DND-41 (cell line): ENCODE data around the gene URB2.

Experiments
- ATAC-seq: fragments of 200-7000 bp; cut with Tn5 transposase; 3 replicates; pipeline ENCODE4 v1.9.1; 2021; ENCODE audit warnings: low read depth; ENCODE audit not compliant: insufficient read depth
- DNase-seq: peaks from one replicate; pipeline ENCODE4 v3.0.0-alpha.2; 2020
- H2AFZ ChIP-seq: 2 replicates; pipeline ENCODE4 v1.6.0; 2012; ENCODE audit warnings: low read depth, low read length
- H3K27ac ChIP-seq: 2 replicates; pipeline ENCODE4 v1.5.1; 2012; ENCODE audit warnings: low read length, inconsistent platforms
- H3K27me3 ChIP-seq: fragments of 200-600 bp; sonication (generic); 2 replicates; pipeline ENCODE4 v1.6.0; 2012; ENCODE audit warnings: low read length, mild to moderate bottlenecking, inconsistent platforms; ENCODE audit not compliant: insufficient read depth, poor library complexity
- H3K36me3 ChIP-seq: 2 replicates; pipeline ENCODE4 v1.5.1; 2012; ENCODE audit warnings: low read length, inconsistent platforms; ENCODE audit not compliant: insufficient read depth
- H3K4me1 ChIP-seq: 2 replicates; pipeline ENCODE4 v1.5.1; 2012; ENCODE audit warnings: mild to moderate bottlenecking, low read length; ENCODE audit not compliant: insufficient read depth
- H3K4me2 ChIP-seq: 2 replicates; pipeline ENCODE4 v1.6.0; 2012; ENCODE audit warnings: mild to moderate bottlenecking, moderate library complexity, low read length, inconsistent platforms; ENCODE audit not compliant: insufficient read depth
- H3K4me3 ChIP-seq, 2 experiments: fragments of 200-600 bp in 1 of 2; shearing (Covaris generic) in 1 of 2; 2 replicates each; pipeline ENCODE4 v1.5.1; 2012 to 2016; ENCODE audit warnings: inconsistent platforms in 2 of 2, low read length in 2 of 2, mild to moderate bottlenecking in 2 of 2, low read depth in 1 of 2, moderate library complexity in 1 of 2
- H3K79me2 ChIP-seq: 2 replicates; pipeline ENCODE4 v1.6.0; 2012; ENCODE audit warnings: low read length, inconsistent platforms; ENCODE audit not compliant: insufficient read depth
- H3K9ac ChIP-seq: 2 replicates; pipeline ENCODE4 v1.6.0; 2012; ENCODE audit warnings: low read depth, mild to moderate bottlenecking, inconsistent platforms, low read length, moderate library complexity
- H3K9me3 ChIP-seq: 2 replicates; pipeline ENCODE4 v1.5.1; 2012; ENCODE audit warnings: low read length, moderate library complexity, mild to moderate bottlenecking, inconsistent platforms; ENCODE audit not compliant: insufficient read depth, severe bottlenecking
- H4K20me1 ChIP-seq: 2 replicates; pipeline ENCODE4 v1.6.0; 2012; ENCODE audit warnings: low read length; ENCODE audit not compliant: insufficient read depth
- EZH2 ChIP-seq: IDR thresholded peaks from 3 replicates; pipeline ENCODE4 v1.6.1; 2012; ENCODE audit warnings: borderline replicate concordance, low read depth, mild to moderate bottlenecking, moderate library complexity, low read length, inconsistent platforms; ENCODE audit not compliant: severe bottlenecking
- TF ChIP-seq, protein P1 (sequence below): IDR thresholded peaks from 2 replicates; pipeline ENCODE4 v1.5.1; 2012; ENCODE audit warnings: borderline replicate concordance, low read length, moderate library complexity, mild to moderate bottlenecking; ENCODE audit not compliant: poor library complexity, severe bottlenecking; ENCODE audit errors: extremely low read depth

The URB2 gene

DNA sequence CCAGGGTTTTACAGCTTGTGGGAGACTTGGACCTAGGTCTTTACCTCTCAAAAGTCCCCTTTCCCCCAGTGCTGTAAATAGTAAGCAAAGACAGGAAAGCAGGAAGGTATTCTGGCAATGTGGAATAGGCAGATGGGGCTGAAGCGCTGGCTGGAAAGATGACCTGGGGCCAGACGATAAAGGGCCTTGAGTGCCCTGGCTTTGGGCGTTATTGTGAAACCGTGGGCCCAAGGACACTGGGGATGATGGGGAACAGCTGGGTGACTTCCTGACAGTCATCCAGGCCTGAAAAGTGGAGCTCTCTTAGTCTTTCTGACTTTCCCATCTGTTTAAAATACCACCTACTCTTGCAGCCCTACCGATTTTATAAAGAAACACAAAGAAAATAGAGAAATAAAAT lies 16.3 kb downstream of the URB2 start:
- Histone ChIP-seq H3K27ac (no peak overlapping the region), H3K36me3 (peaks cover 88% of the 10 kb centered on the region), H3K4me1 (no peaks in the 10 kb centered on the region), H3K9ac (no peak overlapping the region), H3K9me3 (no peaks in the 10 kb centered on the region), H3K4me3 (no peak overlapping the region), H3K4me2 (no peak overlapping the region), H3K79me2 (peaks cover 67% of the 10 kb centered on the region), H2AFZ (no peak overlapping the region), H4K20me1 (peaks cover 53% of the 10 kb centered on the region; the same call in 1 of the 2 replicates), H3K27me3 (no peaks in the 10 kb centered on the region)
- DNase-seq (no peak), ATAC-seq (no peak)
- TF ChIP-seq, protein P1, sequence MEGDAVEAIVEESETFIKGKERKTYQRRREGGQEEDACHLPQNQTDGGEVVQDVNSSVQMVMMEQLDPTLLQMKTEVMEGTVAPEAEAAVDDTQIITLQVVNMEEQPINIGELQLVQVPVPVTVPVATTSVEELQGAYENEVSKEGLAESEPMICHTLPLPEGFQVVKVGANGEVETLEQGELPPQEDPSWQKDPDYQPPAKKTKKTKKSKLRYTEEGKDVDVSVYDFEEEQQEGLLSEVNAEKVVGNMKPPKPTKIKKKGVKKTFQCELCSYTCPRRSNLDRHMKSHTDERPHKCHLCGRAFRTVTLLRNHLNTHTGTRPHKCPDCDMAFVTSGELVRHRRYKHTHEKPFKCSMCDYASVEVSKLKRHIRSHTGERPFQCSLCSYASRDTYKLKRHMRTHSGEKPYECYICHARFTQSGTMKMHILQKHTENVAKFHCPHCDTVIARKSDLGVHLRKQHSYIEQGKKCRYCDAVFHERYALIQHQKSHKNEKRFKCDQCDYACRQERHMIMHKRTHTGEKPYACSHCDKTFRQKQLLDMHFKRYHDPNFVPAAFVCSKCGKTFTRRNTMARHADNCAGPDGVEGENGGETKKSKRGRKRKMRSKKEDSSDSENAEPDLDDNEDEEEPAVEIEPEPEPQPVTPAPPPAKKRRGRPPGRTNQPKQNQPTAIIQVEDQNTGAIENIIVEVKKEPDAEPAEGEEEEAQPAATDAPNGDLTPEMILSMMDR = no peak
- no peak for TF ChIP-seq EZH2

DNA sequence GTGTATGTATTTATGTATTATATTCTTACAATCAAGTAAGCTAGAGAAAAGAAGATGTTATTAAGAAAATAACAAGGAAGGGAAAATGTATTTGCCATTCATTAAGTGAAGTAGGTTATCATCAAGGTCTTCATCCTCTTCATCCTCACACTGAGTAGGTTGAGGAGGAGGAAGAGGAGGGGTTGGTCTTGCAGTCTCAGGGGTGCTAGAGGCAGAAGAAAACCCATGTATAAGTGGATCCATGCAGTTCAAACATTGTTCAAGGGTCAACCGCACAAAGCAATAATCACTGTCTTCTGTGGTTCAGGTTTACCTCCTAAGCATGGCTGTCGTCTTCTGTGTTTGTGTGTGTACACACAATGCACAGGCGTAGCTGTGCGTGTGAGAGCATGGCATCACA lies 16.9 kb downstream of the URB2 start:
- Histone ChIP-seq H3K9me3 (no peaks in the 10 kb centered on the region), H3K4me3 (no peak overlapping the region), H3K27me3 (no peaks in the 10 kb centered on the region), H3K27ac (no peak overlapping the region), H2AFZ (no peak overlapping the region), H3K4me2 (no peak overlapping the region), H4K20me1 (peaks cover 48% of the 10 kb centered on the region; the same call in 1 of the 2 replicates), H3K9ac (no peak overlapping the region), H3K36me3 (peaks cover 88% of the 10 kb centered on the region), H3K4me1 (no peaks in the 10 kb centered on the region), H3K79me2 (peaks cover 61% of the 10 kb centered on the region)
- TF ChIP-seq EZH2 = no peak
- TF ChIP-seq, protein P1 = no peak
- DNase-seq (no peak), ATAC-seq (no peak)

DNA sequence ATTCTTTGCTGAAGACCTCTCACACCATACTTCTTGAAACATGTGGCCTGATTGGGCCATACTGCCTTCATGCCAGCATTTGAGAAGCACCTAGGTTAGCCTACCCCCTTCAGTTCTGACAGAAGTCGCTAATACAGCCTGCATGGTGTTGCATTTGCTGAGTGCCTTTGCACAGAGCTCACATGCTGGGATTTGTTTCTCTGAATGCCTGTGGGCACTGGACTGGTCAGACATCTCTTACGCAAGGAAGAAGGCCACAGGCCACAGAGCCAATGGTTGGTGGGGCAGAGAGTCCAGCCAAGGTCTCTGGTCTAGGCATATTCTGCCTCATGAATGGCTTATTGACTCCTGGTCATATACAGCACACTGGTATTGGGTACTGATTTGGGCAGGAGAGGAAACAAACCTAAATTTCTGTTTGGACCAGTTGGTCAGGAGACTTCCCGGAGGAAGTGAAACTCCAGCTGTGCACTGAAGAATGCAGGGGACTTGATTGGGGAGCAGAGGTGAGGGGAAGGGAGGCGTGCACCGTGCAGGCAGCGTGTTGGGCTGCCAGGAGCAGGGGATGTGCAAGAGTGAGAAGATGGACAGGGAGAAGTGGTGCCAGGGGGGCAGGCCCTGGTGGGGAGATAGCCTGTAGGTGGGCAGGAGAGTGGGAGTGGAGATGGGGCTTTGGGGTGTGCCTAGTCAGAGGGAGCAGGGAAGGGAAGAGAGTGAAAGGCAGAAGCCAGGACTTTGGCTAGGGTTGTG lies 18.1 kb downstream of the URB2 start:
- ATAC-seq (no peak), DNase-seq (no peak)
- no peak overlapping the region for H2AFZ ChIP-seq
- no peak overlapping the region for H3K27ac ChIP-seq
- no peaks in the 10 kb centered on the region for H3K9me3 ChIP-seq
- TF ChIP-seq, protein P1 = no peak
- no peak for TF ChIP-seq EZH2
- H3K36me3 ChIP-seq = peaks cover 91% of the 10 kb centered on the region
- H3K79me2 ChIP-seq = peaks cover 50% of the 10 kb centered on the region
- H3K9ac ChIP-seq = no peak overlapping the region
- no peaks in the 10 kb centered on the region for H3K4me1 ChIP-seq
- H3K4me3 ChIP-seq = no peak overlapping the region
- no peaks in the 10 kb centered on the region for H3K27me3 ChIP-seq
- peaks cover 47% of the 10 kb centered on the region; the same call in 1 of the 2 replicates for H4K20me1 ChIP-seq
- no peak overlapping the region for H3K4me2 ChIP-seq
